AG10803 (cell line): ENCODE data around the gene ADAM12.
A peak's percentile ranks its signal among the peaks of the same experiment; 100 is the strongest.

Source experiments
- DNase-seq: peaks from one replicate; pipeline ENCODE4 v3.0.0; 2010; ENCODE audit warnings: low read depth
- H3K4me3 ChIP-seq: 2 replicates; pipeline ENCODE4 v1.5.1; 2011; ENCODE audit warnings: mild to moderate bottlenecking, low read length, control low read depth
- CTCF ChIP-seq: conservative IDR thresholded peaks from 2 replicates; pipeline ENCODE4 v1.5.1; 2011; ENCODE audit warnings: mild to moderate bottlenecking, low read length, control low read depth, inconsistent platforms

The ADAM12 gene

GRCh38 chr10:126317751-126318150 is 70.5 kb downstream of the ADAM12 start:
- no peak for TF ChIP-seq CTCF
- DNase-seq: no peak
- no peak overlapping the region for H3K4me3 ChIP-seq

- peak; percentile 85 for DNase-seq
- peak overlapping the region; percentile 11; the same call in 1 of the 2 replicates for H3K4me3 ChIP-seq
- no peak for TF ChIP-seq CTCF
Observed at GRCh38 chr10:126315494-126316177, 72.6 kb downstream of the ADAM12 start.

- DNase-seq: no peak
- no peak for TF ChIP-seq CTCF
- no peak overlapping the region for H3K4me3 ChIP-seq
Observed at GRCh38 chr10:126314863-126315493, 73.3 kb downstream of the ADAM12 start.

- no peak overlapping the region for H3K4me3 ChIP-seq
- no peak for TF ChIP-seq CTCF
- DNase-seq: no peak
Observed at GRCh38 chr10:126312167-126312566, 76.1 kb downstream of the ADAM12 start.

GRCh38 chr10:126309228-126309883 is 78.9 kb downstream of the ADAM12 start:
- no peak overlapping the region for H3K4me3 ChIP-seq
- DNase-seq: no peak
- TF ChIP-seq CTCF: no peak

GRCh38 chr10:126302826-126303665 is 85.2 kb downstream of the ADAM12 start:
- DNase-seq: no peak
- TF ChIP-seq CTCF: peak; percentile 37
- no peak overlapping the region for H3K4me3 ChIP-seq
